WI38 (cell line): ENCODE measurements around the gene VPS52.

Experiments used
- H3K4me3 ChIP-seq: 2 replicates; pipeline ENCODE4 v1.5.1; 2011; ENCODE audit warnings: low read depth, mild to moderate bottlenecking, control low read depth, low read length
- CTCF ChIP-seq: IDR thresholded peaks from 2 replicates; pipeline ENCODE4 v1.5.1; 2012; ENCODE audit warnings: low read depth, mild to moderate bottlenecking, control low read depth, low read length

The VPS52 gene

DNA sequence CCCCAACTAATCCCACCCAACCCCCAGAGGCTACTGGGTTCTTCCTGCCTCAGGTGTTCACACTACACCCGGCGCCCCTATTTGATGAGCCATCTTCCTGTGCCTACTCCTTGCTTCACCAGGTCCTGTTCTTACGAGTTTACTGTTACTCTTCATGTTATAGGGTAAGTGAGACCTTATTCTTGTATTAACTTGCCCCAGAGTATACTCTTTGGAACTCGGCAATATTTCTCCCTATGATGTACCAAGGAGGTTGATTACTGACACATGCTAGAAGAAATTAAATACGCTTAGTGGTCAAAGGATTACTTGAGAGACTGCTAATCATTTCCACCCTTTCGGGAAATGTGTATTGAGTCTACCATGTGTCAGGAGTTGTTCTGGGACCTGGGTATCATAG lies 54.4 kb downstream of the VPS52 start:
- TF ChIP-seq CTCF = no peak
- no peak overlapping the region for H3K4me3 ChIP-seq

DNA sequence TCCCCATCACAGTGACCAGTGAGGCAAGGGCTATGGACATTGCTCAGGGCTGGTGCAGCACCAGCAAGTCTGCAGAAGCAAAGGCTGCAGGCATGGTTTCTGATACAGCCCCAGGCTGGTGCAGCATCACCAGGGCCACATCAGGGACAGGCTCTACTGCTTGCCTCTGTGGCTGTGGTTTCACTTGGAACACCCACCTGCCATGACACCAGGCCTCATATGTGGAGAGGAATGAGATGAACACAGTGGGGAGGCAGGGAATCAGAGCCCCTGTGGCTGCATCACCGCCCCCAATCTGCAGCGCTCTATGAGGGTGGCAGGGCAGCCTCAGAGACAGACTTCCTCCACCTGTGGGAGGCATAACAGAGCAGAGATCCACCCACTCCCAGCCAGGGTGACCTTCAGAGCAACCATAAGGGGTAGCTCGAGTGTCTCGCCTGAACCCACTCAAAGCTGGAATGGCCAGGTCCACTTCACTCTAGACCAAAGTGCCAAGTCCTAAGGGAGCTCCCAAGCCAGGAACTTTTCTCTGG lies 55.5 kb downstream of the VPS52 start:
- H3K4me3 ChIP-seq = no peak overlapping the region
- no peak for TF ChIP-seq CTCF

DNA sequence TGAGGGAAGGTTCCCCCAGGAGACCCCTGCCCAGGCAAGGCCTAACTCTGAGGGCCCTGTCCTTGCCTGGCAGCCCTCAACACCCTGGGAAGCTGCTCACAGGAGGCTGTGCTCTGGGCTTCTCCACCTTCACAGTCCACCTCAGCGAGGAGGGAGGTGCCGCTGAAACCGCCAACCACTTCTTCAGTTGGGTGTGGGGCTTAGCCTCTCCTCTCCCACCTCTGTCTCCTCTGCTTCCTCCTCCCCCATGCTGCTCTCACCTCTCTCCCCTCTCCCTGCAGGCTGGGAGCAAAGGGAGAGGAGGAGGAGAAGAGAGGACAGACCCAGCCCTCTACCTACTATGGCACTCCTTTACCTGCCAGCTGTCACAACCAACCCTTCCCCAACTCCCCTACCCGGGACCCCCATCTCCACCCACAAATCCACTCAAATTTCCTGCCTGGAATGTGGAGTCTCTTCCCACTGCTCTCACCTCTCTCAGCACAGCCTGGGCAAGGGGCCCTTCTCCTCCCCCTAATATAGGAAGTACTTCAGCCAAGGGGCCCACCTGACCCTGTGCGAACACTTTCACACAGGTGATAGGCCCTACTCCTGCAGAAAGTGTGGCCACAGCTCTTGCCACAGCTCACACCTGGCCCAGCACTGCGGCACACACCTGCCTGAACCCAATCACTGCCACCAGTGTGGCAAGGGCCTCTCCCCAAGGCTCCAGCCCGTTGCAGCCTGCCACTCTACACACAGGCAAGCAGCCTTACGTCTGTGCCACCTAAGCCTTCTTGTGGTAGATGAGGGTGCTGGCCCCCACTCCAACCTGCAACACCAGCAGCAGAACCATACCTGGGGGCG lies 56.2 kb downstream of the VPS52 start:
- TF ChIP-seq CTCF = no peak
- H3K4me3 ChIP-seq = no peak overlapping the region

- H3K4me3 ChIP-seq = peak overlapping the region; percentile 60
- no peak for TF ChIP-seq CTCF
Observed at GRCh38 chr6:33213989-33214335, 57.7 kb downstream of the VPS52 start.

DNA sequence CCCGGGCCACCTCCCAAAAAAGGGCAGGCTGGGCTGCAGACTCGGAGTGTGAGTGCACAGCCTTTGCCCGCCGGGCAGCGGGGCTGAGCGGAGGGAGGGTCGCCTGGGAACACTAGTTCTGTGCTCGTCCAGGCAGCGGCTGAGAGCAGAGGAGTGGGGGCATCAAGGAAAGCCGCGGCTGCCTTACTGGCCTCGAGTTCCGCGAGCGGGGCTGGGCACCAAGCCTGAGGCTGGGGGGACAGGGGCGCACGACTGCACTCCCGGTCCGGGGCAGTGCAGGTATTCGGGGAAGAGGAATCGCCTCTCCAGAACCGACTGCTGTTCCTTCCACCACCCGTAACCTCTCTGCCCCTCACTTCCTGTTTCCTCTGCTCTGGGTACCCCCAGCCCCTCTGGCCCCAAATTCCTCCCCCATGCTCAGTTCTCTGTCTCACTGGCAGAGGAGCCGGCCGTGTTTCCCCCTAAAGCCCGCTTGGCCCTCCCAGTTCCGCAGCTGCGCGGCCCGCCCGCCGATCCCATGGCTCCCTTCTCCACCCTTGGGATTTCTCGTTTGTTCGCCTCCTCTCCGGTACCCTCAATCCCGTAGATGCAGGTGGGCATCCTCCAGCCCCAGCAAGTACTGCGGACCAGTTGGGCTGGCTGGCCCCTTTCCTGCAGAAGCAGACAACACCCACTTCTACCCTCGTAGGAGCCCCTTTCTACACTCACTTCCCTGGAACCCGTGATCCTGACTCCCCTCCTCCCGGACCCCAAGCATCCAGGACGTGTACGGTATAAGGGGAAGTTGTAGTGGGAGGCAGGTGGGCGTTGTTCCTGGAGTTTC lies 58.3 kb downstream of the VPS52 start:
- no peak for TF ChIP-seq CTCF
- peak overlapping the region; percentile 60 for H3K4me3 ChIP-seq

DNA sequence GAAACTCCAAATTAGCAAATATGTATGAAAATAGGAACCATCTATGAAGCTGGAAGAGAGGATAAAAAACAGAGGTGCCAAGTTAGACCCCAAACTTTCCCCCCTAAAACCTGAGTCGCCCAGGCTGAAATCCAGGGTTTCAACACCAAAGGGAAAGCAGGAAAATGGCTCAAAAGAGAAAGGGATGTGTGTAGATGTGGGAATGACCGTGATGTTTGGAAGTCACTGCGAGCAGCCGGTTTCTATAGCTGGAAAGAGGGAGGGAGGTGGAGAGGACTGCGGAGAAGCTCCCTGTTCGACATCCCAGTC lies 58.9 kb downstream of the VPS52 start:
- peak overlapping the region; percentile 60 for H3K4me3 ChIP-seq
- no peak for TF ChIP-seq CTCF

- no peak for TF ChIP-seq CTCF
- H3K4me3 ChIP-seq = no peak overlapping the region
Observed at GRCh38 chr6:33211666-33212422, 59.8 kb downstream of the VPS52 start.
